ENCODE measurements around the gene HEPN1. TPM values are rescaled to one million over a fixed set of nuclear protein-coding genes. Genes with fewer than 3 reads are reported as not detected.

HEPN1 gene
- total RNA-seq, 1 donor from 2014 or later, result not detected

DNA sequence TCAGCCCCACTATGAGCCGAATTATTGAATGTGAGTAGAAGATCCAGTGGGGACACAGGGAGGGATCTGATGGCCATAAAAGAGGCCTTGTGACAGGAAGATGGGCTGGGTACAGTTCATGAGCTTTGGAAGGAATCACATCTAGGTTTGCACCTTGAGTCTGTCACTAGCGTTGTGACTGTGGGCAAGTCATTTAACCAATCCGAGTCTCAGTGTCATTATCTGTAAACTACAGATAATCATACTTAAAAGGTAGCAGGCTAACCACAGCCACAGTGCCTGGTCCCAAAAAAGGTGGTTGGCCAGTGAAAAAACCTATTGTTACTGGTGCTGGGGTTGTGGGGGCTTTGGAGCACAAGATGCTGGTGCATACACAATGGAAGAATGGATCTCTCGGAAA, 3.8 kb downstream of the HEPN1 start:
- TF ChIP-seq, protein P1, sequence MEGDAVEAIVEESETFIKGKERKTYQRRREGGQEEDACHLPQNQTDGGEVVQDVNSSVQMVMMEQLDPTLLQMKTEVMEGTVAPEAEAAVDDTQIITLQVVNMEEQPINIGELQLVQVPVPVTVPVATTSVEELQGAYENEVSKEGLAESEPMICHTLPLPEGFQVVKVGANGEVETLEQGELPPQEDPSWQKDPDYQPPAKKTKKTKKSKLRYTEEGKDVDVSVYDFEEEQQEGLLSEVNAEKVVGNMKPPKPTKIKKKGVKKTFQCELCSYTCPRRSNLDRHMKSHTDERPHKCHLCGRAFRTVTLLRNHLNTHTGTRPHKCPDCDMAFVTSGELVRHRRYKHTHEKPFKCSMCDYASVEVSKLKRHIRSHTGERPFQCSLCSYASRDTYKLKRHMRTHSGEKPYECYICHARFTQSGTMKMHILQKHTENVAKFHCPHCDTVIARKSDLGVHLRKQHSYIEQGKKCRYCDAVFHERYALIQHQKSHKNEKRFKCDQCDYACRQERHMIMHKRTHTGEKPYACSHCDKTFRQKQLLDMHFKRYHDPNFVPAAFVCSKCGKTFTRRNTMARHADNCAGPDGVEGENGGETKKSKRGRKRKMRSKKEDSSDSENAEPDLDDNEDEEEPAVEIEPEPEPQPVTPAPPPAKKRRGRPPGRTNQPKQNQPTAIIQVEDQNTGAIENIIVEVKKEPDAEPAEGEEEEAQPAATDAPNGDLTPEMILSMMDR (IDR thresholded peaks at IDR 0.05; ENCODE audit: insufficient read depth, low read length, severe bottlenecking), result no peak
- FAIRE-seq (peak; percentile 75), DNase-seq (ENCODE audit: low read depth) (no peak)
- H3K36me3 ChIP-seq (ENCODE audit: control insufficient read depth, insufficient read depth, low read length), result no peaks in the 10 kb centered on the region
- H3K4me3 ChIP-seq (ENCODE audit: low read depth, low read length), result no peak overlapping the region
- H3K27me3 ChIP-seq (ENCODE audit: control insufficient read depth, insufficient read depth, low read length), result no peaks in the 10 kb centered on the region

DNA sequence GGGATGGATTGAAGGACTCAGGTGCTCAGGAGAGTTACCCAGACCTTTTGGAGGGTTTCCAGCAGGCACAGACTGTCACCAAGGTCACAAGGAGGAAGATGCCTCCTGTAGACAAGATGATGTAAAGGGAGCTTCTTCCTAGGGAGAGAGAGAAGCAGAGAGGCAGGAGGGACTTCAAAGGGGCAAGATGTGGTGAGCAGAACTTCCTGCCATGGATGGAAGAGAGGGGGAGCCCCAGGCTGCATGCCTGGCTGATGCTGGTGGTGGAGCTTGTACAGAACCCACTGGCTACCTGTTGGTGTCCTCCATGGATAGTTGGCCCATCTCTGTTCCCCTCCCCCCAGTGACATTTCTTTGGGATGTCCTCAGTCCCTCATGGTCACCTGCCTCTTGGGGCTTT, 4.2 kb downstream of the HEPN1 start:
- DNase-seq (ENCODE audit: low read depth) (no peak), FAIRE-seq (no peak)
- no peaks in the 10 kb centered on the region for H3K36me3 ChIP-seq (ENCODE audit: control insufficient read depth, insufficient read depth, low read length)
- TF ChIP-seq, protein P1 (IDR thresholded peaks at IDR 0.05; ENCODE audit: insufficient read depth, low read length, severe bottlenecking), result no peak
- H3K4me3 ChIP-seq (ENCODE audit: low read depth, low read length), result no peak overlapping the region
- no peaks in the 10 kb centered on the region for H3K27me3 ChIP-seq (ENCODE audit: control insufficient read depth, insufficient read depth, low read length)

DNA sequence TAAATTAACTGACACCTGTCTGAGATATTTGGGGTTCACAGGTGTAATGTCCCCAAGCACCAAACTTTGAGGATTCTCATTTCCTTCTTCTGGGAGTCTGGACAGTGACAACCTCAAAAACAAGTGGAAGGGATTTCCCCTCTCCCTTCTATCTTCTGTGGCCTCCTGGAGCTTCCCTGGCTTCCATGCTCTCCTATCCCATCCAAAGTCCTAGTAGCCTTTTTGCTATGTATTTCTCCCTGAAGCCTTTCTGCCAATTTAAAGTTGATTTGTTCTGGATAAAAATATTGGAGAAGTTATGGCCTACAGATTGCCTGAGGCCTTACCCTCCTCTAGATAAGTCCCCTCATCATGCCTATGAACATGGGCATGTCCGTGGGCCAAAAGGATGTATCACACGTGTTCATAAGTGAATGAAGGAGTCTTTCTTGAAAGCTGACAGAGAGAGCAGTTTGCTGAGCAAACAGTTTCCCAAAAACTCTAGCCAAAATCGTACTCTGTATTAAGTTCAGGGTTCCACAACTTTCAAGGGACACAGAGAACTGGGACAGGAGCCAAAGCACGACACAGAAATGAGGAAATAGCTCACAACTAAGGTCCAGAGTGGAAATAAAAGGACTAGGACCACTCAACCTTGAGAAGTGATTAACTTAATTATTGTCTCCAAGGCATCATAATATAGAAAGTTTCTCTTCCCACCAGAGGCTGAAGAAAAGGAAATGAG, 10.1 kb downstream of the HEPN1 start:
- DNase-seq (ENCODE audit: low read depth), result no peak
- no peaks in the 10 kb centered on the region for H3K36me3 ChIP-seq (ENCODE audit: control insufficient read depth, insufficient read depth, low read length)
- H3K27me3 ChIP-seq (ENCODE audit: control insufficient read depth, insufficient read depth, low read length), result no peaks in the 10 kb centered on the region
- no peak for FAIRE-seq
- TF ChIP-seq, protein P1 (IDR thresholded peaks at IDR 0.05; ENCODE audit: insufficient read depth, low read length, severe bottlenecking), result no peak
- H3K4me3 ChIP-seq (ENCODE audit: low read depth, low read length), result no peak overlapping the region

DNA sequence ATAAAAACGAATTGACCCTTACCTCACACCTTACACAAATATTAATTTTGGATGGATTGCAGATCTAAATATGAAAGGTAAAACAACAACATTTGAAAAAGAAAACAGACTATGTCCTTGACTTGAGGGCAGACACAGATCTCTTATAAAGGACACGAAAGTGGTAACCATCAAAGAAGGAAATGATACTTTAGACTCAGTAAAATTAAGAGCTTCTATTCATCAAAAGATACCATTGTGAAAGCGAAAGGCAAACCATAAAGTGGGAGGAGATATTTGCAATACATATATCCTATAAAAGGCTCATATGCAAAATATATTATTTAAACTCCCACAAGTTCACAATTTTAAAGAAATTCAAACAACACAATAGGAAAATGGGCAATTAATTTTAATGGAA, 11.7 kb downstream of the HEPN1 start:
- DNase-seq (ENCODE audit: low read depth), result no peak
- FAIRE-seq, result no peak
- TF ChIP-seq, protein P1 (IDR thresholded peaks at IDR 0.05; ENCODE audit: insufficient read depth, low read length, severe bottlenecking), result no peak
- H3K4me3 ChIP-seq (ENCODE audit: low read depth, low read length), result no peak overlapping the region
- no peaks in the 10 kb centered on the region for H3K36me3 ChIP-seq (ENCODE audit: control insufficient read depth, insufficient read depth, low read length)
- H3K27me3 ChIP-seq (ENCODE audit: control insufficient read depth, insufficient read depth, low read length), result no peaks in the 10 kb centered on the region

DNA sequence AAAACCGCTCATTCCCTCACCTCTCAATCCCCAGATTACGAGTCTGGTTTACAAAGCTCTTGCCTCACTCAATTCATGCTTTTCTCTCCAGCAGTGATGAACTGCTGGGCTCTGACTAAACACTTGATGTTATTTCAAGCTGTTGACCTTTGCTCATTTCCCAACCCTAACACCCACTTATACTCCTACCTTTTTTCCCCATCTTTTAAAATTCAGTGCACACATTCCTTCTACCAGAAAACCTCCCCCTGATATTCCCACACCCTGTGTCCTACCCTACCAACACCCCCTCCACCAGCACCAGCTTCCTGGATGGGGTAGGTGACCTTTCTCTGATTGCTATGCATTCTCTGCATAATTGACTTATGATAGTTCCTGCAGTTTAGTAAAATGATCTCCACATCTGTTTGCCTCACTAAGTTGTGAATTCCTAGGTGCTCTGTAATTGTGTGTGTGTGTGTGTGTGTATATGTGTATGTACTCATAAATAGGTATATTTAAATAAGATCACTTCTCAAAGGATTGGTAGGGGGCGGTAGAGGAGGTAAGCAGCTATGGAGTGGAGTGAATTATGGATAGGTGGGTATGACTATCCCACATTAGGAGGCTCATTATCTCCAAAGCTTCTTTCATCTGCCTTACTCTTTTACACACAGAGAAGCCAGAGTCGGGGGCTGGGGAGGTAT, 16.0 kb downstream of the HEPN1 start:
- DNase-seq (ENCODE audit: low read depth) (peak; percentile 31), FAIRE-seq (no peak)
- TF ChIP-seq, protein P1 (IDR thresholded peaks at IDR 0.05; ENCODE audit: insufficient read depth, low read length, severe bottlenecking), result no peak
- Histone ChIP-seq H3K27me3 (ENCODE audit: control insufficient read depth, insufficient read depth, low read length) (peaks cover 2% of the 10 kb centered on the region), H3K36me3 (ENCODE audit: control insufficient read depth, insufficient read depth, low read length) (no peaks in the 10 kb centered on the region), H3K4me3 (ENCODE audit: low read depth, low read length) (no peak overlapping the region)
